Astrocyte of the hippocampus (primary cell): Measurements from ENCODE around the gene USP11.
"Not testable (repeated sequence)": the region's sequence is repeated elsewhere in the genome, so short reads cannot be mapped to it uniquely, and the experiment has no call there.

Source experiments
- DNase-seq: peaks from one replicate; pipeline ENCODE4 v3.0.0; 2011; ENCODE audit warnings: low read depth, low spot score

The USP11 gene

GRCh38 chrX:47245156-47245555 is 12.3 kb downstream of the USP11 start:
- DNase-seq = no peak

GRCh38 chrX:47247206-47247998 is 14.6 kb downstream of the USP11 start:
- DNase-seq = peak; percentile 72

- DNase-seq = no peak
Observed at GRCh38 chrX:47247999-47248320, 15.2 kb downstream of the USP11 start.

- no peak for DNase-seq
Observed at GRCh38 chrX:47248576-47248975, 15.8 kb downstream of the USP11 start.

- no peak for DNase-seq
Observed at GRCh38 chrX:47250017-47250347, 17.2 kb downstream of the USP11 start.

- DNase-seq = not testable (repeated sequence)
Observed at GRCh38 chrX:47257620-47258019, 24.8 kb downstream of the USP11 start.

- DNase-seq = peak; percentile 38
Observed at GRCh38 chrX:47264483-47265173, 31.8 kb downstream of the USP11 start.

- DNase-seq = no peak
Observed at GRCh38 chrX:47266643-47267042, 33.8 kb downstream of the USP11 start.

GRCh38 chrX:47272013-47272408 is 39.2 kb downstream of the USP11 start:
- DNase-seq = no peak

- DNase-seq = no peak
Observed at GRCh38 chrX:47273011-47273730, 40.4 kb downstream of the USP11 start.

- DNase-seq = no peak
Observed at GRCh38 chrX:47278691-47279090, 45.9 kb downstream of the USP11 start.

GRCh38 chrX:47283015-47283771 is 50.4 kb downstream of the USP11 start:
- DNase-seq = peak; percentile 61

GRCh38 chrX:47284616-47285015 is 51.8 kb downstream of the USP11 start:
- DNase-seq = not testable (repeated sequence)

- DNase-seq = peak; percentile 22
Observed at GRCh38 chrX:47285836-47286320, 53.1 kb downstream of the USP11 start.

GRCh38 chrX:47293106-47293505 is 60.3 kb downstream of the USP11 start:
- no peak for DNase-seq

GRCh38 chrX:47296766-47297365 is 64.1 kb downstream of the USP11 start:
- no peak for DNase-seq

GRCh38 chrX:47297874-47298273 is 65.1 kb downstream of the USP11 start:
- no peak for DNase-seq
